NCI-H2081 treated with DMSO at 0.1 percent for 48 hours (cell line): ENCODE data around the gene RBM20.

ENCODE experiments used
- DNase-seq: peaks from one replicate; lab custom pipeline; 2025; lab: John Stamatoyannopoulos, UW

Gene RBM20

GRCh38 chr10:110871298-110872084 is 227.4 kb downstream of the RBM20 start, which contains the start of gene PDCD4:
PDCD4 (plus strand) TSS chr10:110871928; CDS start chr10:110876028, 4,100 bp downstream.
- peak; percentile 74 for DNase-seq

GRCh38 chr10:110872145-110872983 is 228.2 kb downstream of the RBM20 start:
- no peak for DNase-seq

DNA sequence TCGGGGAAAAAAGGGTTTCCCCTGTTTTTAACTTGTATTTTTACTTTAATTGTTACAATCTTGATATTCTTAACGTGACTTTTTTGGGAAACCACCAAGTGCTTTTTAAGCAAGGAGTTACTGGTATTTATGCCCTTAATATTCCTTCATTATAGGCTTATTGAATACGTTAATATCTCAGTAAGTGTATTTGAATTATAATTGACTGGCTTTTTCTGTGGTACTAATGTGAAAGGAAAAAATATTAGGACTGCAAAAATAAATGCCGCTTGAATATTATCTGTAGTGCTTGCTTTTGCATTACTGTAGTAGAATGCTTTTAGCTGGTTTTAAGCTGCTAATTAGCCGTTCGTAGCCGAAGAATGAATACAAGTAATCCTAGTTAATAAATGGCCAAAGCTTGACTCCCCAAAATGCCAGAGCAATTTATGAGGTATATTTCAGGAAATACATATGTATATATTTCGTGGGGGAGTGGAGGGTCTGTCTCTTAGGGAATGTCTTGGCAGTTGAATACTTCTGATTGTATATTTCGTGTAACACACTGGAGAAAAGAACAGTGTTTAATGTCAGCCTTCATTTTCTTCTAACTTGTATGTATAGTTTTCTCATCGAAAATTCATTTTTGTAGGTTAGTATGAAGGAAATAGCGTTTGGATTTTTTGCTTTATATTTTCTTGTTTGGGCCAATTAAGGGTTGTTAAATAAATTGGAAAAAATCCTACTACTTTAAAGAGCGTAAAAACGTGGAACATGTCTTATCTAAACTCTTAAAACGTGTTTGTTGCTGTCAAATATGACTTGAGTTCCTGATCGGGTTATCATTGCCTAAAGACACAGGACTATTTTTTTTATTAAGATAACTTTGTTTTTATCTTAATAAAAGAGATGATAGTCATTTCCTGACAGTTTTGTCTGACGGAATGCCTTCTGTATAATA is 229.1 kb downstream of the RBM20 start:
- no peak for DNase-seq

DNA sequence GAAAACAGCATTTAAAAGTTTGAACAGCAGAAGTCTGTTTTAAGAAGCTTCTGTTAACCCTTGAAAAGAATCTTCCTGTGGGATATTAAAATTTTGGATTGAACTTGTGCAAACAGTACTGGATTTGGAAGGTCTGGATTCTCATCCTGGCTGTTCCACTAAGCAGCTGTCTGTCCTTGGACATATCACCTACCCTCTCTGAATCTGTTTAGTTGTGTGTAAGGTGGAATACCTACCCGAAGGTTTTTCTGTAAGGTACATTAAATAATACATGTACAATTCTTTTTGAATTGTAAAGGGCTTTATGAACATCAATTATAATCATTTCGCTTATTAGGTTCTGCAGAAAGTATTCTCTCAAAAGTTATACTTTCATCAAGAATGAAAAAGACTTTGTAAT is 229.8 kb downstream of the RBM20 start:
- no peak for DNase-seq

- no peak for DNase-seq
These were observed 231.9 kb downstream of the RBM20 start for GRCh38 chr10:110876000-110876399.

DNA sequence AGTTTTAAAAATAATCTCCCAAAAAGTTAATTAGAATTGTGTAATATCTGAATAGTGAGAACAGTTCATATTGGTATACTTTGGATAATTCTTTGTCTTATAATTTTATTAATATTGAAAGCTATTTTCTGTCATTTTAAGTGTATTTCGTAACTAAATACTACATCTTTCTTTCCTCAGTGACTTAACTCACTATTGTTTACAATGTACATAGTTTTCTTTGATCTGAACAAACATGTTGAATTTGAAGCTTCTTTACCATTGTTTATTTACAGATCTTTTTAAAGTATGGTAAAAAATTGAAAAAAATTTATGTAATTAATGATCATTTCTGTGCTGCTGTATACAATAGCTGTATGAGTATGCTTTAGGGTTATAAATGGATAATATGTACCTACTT is 232.7 kb downstream of the RBM20 start:
- DNase-seq: no peak

- DNase-seq: no peak
These were observed 235.9 kb downstream of the RBM20 start for GRCh38 chr10:110880012-110880411.

- no peak for DNase-seq
These were observed 237.1 kb downstream of the RBM20 start for GRCh38 chr10:110881247-110881646.

DNA sequence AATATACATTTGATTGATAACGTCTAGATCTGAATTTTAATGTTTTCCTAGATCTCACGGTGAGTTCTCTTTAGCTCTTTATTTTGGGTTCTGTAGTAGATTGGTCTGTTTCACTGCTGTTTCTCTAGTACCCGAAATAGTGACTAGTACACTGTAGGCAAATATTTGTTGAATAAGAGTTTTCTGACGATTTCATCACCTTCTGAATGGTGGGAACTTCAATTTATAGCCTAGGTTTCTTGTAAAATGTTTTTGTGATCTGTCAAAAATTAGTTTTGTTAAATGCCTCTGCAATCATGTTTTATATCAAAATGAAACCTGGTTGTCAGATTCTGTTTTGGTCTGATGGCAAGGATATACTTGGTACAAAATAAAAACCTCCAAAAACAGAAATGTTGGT is 237.8 kb downstream of the RBM20 start:
- DNase-seq: no peak

DNA sequence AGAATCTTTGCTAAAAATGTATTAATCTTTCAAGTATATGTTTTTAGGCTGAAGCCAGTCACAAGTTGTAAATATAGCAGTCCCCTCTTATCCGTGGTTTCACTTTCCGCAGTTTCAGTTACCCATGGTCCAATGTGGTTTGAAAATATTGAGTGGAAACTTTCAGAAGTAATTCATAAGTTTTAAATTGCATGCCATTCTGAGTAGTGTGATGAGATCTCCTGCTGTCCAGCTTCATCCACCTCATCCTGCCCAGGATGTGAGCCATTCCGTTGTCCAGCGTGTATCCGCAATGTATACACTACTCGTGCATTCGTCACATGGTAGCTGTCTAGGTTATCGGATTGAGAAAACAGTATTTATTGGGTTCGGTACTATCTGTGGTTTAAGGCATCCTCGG is 239.8 kb downstream of the RBM20 start:
- DNase-seq: no peak

DNA sequence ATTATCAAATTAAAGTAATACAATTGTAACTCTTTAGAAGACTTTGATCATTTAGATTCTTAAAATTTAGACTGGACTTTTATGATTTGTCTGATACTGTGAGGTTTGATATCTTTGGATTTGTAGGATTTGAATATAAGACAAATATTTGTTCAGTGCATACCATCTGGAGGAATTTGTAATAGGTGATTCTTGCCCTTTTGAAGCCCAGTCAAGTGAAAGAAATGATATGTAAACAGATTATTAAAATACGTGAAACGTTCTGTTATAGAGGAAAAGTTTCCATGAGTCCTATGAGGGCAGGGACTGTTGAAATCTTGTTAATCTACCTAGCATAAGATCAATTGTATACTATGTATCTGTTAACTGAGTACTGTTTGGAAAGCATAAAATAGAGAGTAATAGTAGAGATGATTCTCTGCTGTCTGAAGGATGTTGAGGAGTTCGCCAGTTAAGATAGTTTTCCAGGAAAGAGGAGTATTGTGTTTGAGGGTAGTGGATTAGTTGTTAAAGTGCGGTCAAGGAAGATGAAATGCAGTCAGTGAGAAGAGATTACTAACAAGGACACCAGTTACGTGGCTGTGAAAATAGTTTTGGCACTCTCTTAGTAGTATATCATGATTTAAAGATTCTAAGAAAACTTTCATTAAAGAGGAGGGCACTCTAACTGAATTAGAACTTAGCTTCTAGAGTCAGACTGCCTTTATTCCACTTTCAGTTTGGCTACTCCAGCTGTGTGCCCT is 242.0 kb downstream of the RBM20 start:
- no peak for DNase-seq

DNA sequence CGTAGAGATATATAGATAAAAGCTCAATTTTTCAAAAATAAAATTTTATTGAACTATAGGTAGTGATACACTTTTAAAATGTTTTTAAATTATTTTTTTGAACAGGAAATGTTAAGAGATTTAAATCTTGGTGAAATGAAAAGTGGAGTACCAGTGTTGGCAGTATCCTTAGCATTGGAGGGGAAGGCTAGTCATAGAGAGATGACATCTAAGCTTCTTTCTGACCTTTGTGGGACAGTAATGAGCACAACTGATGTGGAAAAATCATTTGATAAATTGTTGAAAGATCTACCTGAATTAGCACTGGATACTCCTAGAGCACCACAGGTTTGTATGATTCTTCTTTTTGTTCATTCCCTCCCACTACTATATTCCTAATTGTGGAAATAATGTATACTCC is 243.4 kb downstream of the RBM20 start:
- no peak for DNase-seq
